NAMALWA (cell line): ENCODE measurements around the gene FAT1.
A peak's percentile ranks its signal among the peaks of the same experiment; 100 is the strongest.
"Not testable (repeated sequence)": the region's sequence is repeated elsewhere in the genome, so short reads cannot be mapped to it uniquely, and the experiment has no call there.

Experiments
- DNase-seq: peaks from one replicate; pipeline ENCODE4 v3.0.0-alpha.2; 2015; ENCODE audit warnings: low spot score

The FAT1 gene

GRCh38 chr4:186698028-186698427 is 25.6 kb downstream of the FAT1 start:
- DNase-seq: no peak

GRCh38 chr4:186695392-186695791 is 28.3 kb downstream of the FAT1 start:
- no peak for DNase-seq

GRCh38 chr4:186693894-186694293 is 29.8 kb downstream of the FAT1 start:
- no peak for DNase-seq

- DNase-seq: no peak
Observed at GRCh38 chr4:186693159-186693815, 30.4 kb downstream of the FAT1 start.

- DNase-seq: no peak
Observed at GRCh38 chr4:186691396-186691795, 32.3 kb downstream of the FAT1 start.

GRCh38 chr4:186689476-186689875 is 34.2 kb downstream of the FAT1 start:
- no peak for DNase-seq

- no peak for DNase-seq
Observed at GRCh38 chr4:186688150-186688943, 35.3 kb downstream of the FAT1 start.

GRCh38 chr4:186687265-186687664 is 36.4 kb downstream of the FAT1 start:
- no peak for DNase-seq

- DNase-seq: no peak
Observed at GRCh38 chr4:186685767-186686183, 37.9 kb downstream of the FAT1 start.

- no peak for DNase-seq
Observed at GRCh38 chr4:186684889-186685309, 38.8 kb downstream of the FAT1 start.

GRCh38 chr4:186684220-186684619 is 39.4 kb downstream of the FAT1 start:
- no peak for DNase-seq

- no peak for DNase-seq
Observed at GRCh38 chr4:186680641-186681040, 43.0 kb downstream of the FAT1 start.

- no peak for DNase-seq
Observed at GRCh38 chr4:186676531-186677161, 47.0 kb downstream of the FAT1 start.

GRCh38 chr4:186669735-186670134 is 53.9 kb downstream of the FAT1 start:
- no peak for DNase-seq

GRCh38 chr4:186669159-186669731 is 54.4 kb downstream of the FAT1 start:
- DNase-seq: peak; percentile 5

- DNase-seq: no peak
Observed at GRCh38 chr4:186666750-186667149, 56.9 kb downstream of the FAT1 start.

GRCh38 chr4:186666252-186666651 is 57.4 kb downstream of the FAT1 start:
- no peak for DNase-seq

GRCh38 chr4:186660403-186660802 is 63.3 kb downstream of the FAT1 start:
- DNase-seq: no peak

GRCh38 chr4:186659935-186660334 is 63.7 kb downstream of the FAT1 start:
- no peak for DNase-seq

GRCh38 chr4:186659456-186659855 is 64.2 kb downstream of the FAT1 start:
- not testable (repeated sequence) for DNase-seq

- DNase-seq: no peak
Observed at GRCh38 chr4:186658657-186659056, 65.0 kb downstream of the FAT1 start.

GRCh38 chr4:186657764-186658163 is 65.9 kb downstream of the FAT1 start:
- DNase-seq: no peak

- DNase-seq: no peak
Observed at GRCh38 chr4:186653969-186654368, 69.7 kb downstream of the FAT1 start.
